AG04450 (cell line): ENCODE measurements around the gene HEXIM1. TPM values are rescaled to one million over a fixed set of nuclear protein-coding genes. Genes with fewer than 3 reads are reported as not detected.

Source experiments
- CTCF ChIA-PET: fragments of 300-600, 350-600 bp; formaldehyde crosslinking; extraction: SDS; loops from one replicate; lab custom pipeline; 2022; ENCODE audit warnings: antibody characterized with exemption, inconsistent platforms; lab: Charles Lee
- POLR2A ChIA-PET: fragments of 350-600 bp; formaldehyde crosslinking; extraction: SDS; loops from one replicate; lab custom pipeline; 2021; ENCODE audit warnings: antibody characterized with exemption, inconsistent platforms; lab: Yijun Ruan, JAX
- DNase-seq: peaks from one replicate; pipeline ENCODE4 v3.0.0-alpha.2; 2011; ENCODE audit warnings: low read depth, low spot score
- H3K27ac ChIP-seq: one replicate; pipeline ENCODE4 v1.5.1; 2012; ENCODE audit warnings: low read depth, low read length, control low read depth
- H3K27me3 ChIP-seq: one replicate; pipeline ENCODE4 v1.6.0; 2012; ENCODE audit warnings: low read length; ENCODE audit not compliant: control insufficient read depth, insufficient read depth
- H3K4me3 ChIP-seq: 2 replicates; pipeline ENCODE4 v1.5.1; 2011; ENCODE audit warnings: mild to moderate bottlenecking, low read depth, low read length, control low read depth
- H3K9me3 ChIP-seq: 2 replicates; pipeline ENCODE4 v1.5.1; 2012; ENCODE audit warnings: low read length; ENCODE audit not compliant: control insufficient read depth, insufficient read depth
- CTCF ChIP-seq: IDR thresholded peaks from 2 replicates; pipeline ENCODE4 v1.5.1; 2011; ENCODE audit warnings: low read depth, low read length, control low read depth, inconsistent platforms
- polyA plus RNA-seq: library from polyadenylated mRNA; depleted of rRNA; stranded (reverse); fragments of >200 nt; gene quantifications from 2 replicates; pipeline ENCODE4 v1.2.3, GENCODE V29; 2011

The HEXIM1 gene
- polyA plus RNA-seq, 1 experiment, result 13.2 TPM

- TF ChIP-seq CTCF, result no peak
- no peak for DNase-seq
- H3K27ac ChIP-seq, result peak overlapping the region; percentile 57
- CTCF ChIA-PET, result interaction anchor here (0.5 to 7.3 kb wide), 16 partner anchors 9 to 234 kb away, joined by 3 to 181 read pairs (median 5); partner anchors contain the start of genes ACBD4, HEXIM2 and PLCD3
- H3K4me3 ChIP-seq, result peak overlapping the region; percentile 96
- POLR2A ChIA-PET, result interaction anchor here (0.6 to 7.4 kb wide), 8 partner anchors 8 to 222 kb away, joined by 3 to 399 read pairs (median 14); partner anchors contain the start of gene HEXIM2
- H3K9me3 ChIP-seq, result no peaks in the 10 kb centered on the region; the same call in 1 of the 2 replicates
- H3K27me3 ChIP-seq, result no peaks in the 10 kb centered on the region
These were observed 2.9 kb downstream of the HEXIM1 start for GRCh38 chr17:45150911-45151809.

GRCh38 chr17:45155029-45155428, 6.8 kb downstream of the HEXIM1 start:
- DNase-seq, result no peak
- Histone ChIP-seq H3K4me3 (no peak overlapping the region), H3K27me3 (no peaks in the 10 kb centered on the region), H3K27ac (no peak overlapping the region), H3K9me3 (no peaks in the 10 kb centered on the region)
- TF ChIP-seq CTCF, result no peak
- POLR2A ChIA-PET, result interaction anchor here (0.6 to 1.0 kb wide), 4 partner anchors 11 to 59 kb away, joined by 3 to 8 read pairs (median 6); partner anchors contain the start of gene ACBD4
- CTCF ChIA-PET, result interaction anchor here (0.6 to 4.9 kb wide), 3 partner anchors 19 to 43 kb away, joined by 3 to 69 read pairs (median 24); partner anchors contain the start of genes ACBD4 and PLCD3

GRCh38 chr17:45155483-45155882, 7.2 kb downstream of the HEXIM1 start:
- TF ChIP-seq CTCF, result no peak
- ChIA-PET CTCF (interaction anchor here (0.6 to 4.9 kb wide), 3 partner anchors 20 to 42 kb away, joined by 3 to 69 read pairs (median 24); partner anchors contain the start of genes ACBD4 and PLCD3), POLR2A (interaction anchor here (0.7 to 1.0 kb wide), 2 partner anchors 20 to 59 kb away, joined by 7 to 8 read pairs; partner anchors contain the start of gene ACBD4)
- no peaks in the 10 kb centered on the region for H3K27me3 ChIP-seq
- no peak overlapping the region for H3K4me3 ChIP-seq
- H3K27ac ChIP-seq, result no peak overlapping the region
- DNase-seq, result no peak
- H3K9me3 ChIP-seq, result no peaks in the 10 kb centered on the region

GRCh38 chr17:45156242-45156641, 8.0 kb downstream of the HEXIM1 start:
- ChIA-PET POLR2A (no interaction called here), CTCF (interaction anchor here (1.0 to 4.9 kb wide), 3 partner anchors 21 to 42 kb away, joined by 3 to 69 read pairs (median 24); partner anchors contain the start of gene ACBD4)
- no peaks in the 10 kb centered on the region for H3K27me3 ChIP-seq
- TF ChIP-seq CTCF, result no peak
- no peak overlapping the region for H3K27ac ChIP-seq
- H3K9me3 ChIP-seq, result peaks cover 4% of the 10 kb centered on the region; the same call in 1 of the 2 replicates
- H3K4me3 ChIP-seq, result no peak overlapping the region
- DNase-seq, result no peak
